Left ventricle myocardium inferior (tissue), 1 donor: ENCODE measurements around the gene CHRNA1. TPM values are rescaled to one million over a fixed set of nuclear protein-coding genes. Genes with fewer than 3 reads are reported as not detected.

Source experiments
- DNase-seq: peaks from one replicate; pipeline ENCODE4 v3.0.0-alpha.2; 2020
- H3K27ac ChIP-seq: fragments of 200-600 bp; replicated peaks from 2 replicates; pipeline ENCODE4 v1.8.0; 2021
- H3K27me3 ChIP-seq: fragments of 200-600 bp; 2 replicates; pipeline ENCODE4 v1.8.0; 2021; ENCODE audit warnings: low read depth
- H3K36me3 ChIP-seq: fragments of 200-600 bp; 2 replicates; pipeline ENCODE4 v1.8.0; 2021
- H3K4me1 ChIP-seq: fragments of 200-600 bp; 2 replicates; pipeline ENCODE4 v1.8.0; 2021
- H3K4me3 ChIP-seq: fragments of 200-600 bp; 2 replicates; pipeline ENCODE4 v1.8.0; 2021; ENCODE audit warnings: mild to moderate bottlenecking, moderate library complexity
- H3K9me3 ChIP-seq: fragments of 200-600 bp; replicated peaks from 2 replicates; pipeline ENCODE4 v1.8.0; 2021
- CTCF ChIP-seq: fragments of 200-600 bp; IDR thresholded peaks from 2 replicates; pipeline ENCODE4 v1.8.0; 2021; ENCODE audit warnings: antibody characterized with exemption, mild to moderate bottlenecking, borderline replicate concordance
- intact Hi-C: fragments of 100-400 bp; cut with micrococcal nuclease; formaldehyde crosslinking; loops from one replicate; pipeline ENCODE4 v1.11.0; 2022
- total RNA-seq: library from RNA; stranded (reverse); fragmentation: NEBNext Ultra II Directional; extraction: Animal tissue kit (Norgen Biotek cat#: 25700); gene quantifications from one replicate; pipeline ENCODE4 v1.2.1, GENCODE V29; 2021
- donor health status: DM: no; HTN: yes; CAD: no; lungs with severe emphysema.

CHRNA1 gene
- total RNA-seq, 1 donor from 2014 or later: 0.33 TPM

- no peak overlapping the region for H3K4me3 ChIP-seq
- no peak for TF ChIP-seq CTCF
- H3K27ac ChIP-seq: no peak overlapping the region
- H3K4me1 ChIP-seq: no peaks in the 10 kb centered on the region
- H3K36me3 ChIP-seq: no peaks in the 10 kb centered on the region
- no peaks in the 10 kb centered on the region for H3K27me3 ChIP-seq
- intact Hi-C loops: no loop called here
- DNase-seq: no peak
- no peaks in the 10 kb centered on the region for H3K9me3 ChIP-seq
These were observed 28.2 kb upstream of the CHRNA1 start for GRCh38 chr2:174792309-174793025.

GRCh38 chr2:174791746-174792280, 27.5 kb upstream of the CHRNA1 start:
- no peak for DNase-seq
- H3K36me3 ChIP-seq: no peaks in the 10 kb centered on the region
- no peaks in the 10 kb centered on the region for H3K4me1 ChIP-seq
- H3K27ac ChIP-seq: no peak overlapping the region
- intact Hi-C loops: no loop called here
- no peak for TF ChIP-seq CTCF
- H3K4me3 ChIP-seq: no peak overlapping the region
- no peaks in the 10 kb centered on the region for H3K9me3 ChIP-seq
- no peaks in the 10 kb centered on the region for H3K27me3 ChIP-seq

- Histone ChIP-seq H3K27ac (no peak overlapping the region), H3K27me3 (no peaks in the 10 kb centered on the region), H3K4me3 (no peak overlapping the region), H3K4me1 (no peaks in the 10 kb centered on the region), H3K36me3 (no peaks in the 10 kb centered on the region), H3K9me3 (no peaks in the 10 kb centered on the region)
- DNase-seq: no peak
- intact Hi-C loops: no loop called here
- TF ChIP-seq CTCF: no peak
These were observed 26.7 kb upstream of the CHRNA1 start for GRCh38 chr2:174791020-174791419.

GRCh38 chr2:174789001-174789400, 24.7 kb upstream of the CHRNA1 start:
- Histone ChIP-seq H3K36me3 (no peaks in the 10 kb centered on the region), H3K4me1 (no peaks in the 10 kb centered on the region), H3K4me3 (no peak overlapping the region), H3K27ac (no peak overlapping the region), H3K27me3 (no peaks in the 10 kb centered on the region), H3K9me3 (no peaks in the 10 kb centered on the region)
- DNase-seq: no peak
- TF ChIP-seq CTCF: no peak
- intact Hi-C loops: no loop called here

- intact Hi-C loops: no loop called here
- Histone ChIP-seq H3K27ac (no peak overlapping the region), H3K9me3 (no peaks in the 10 kb centered on the region), H3K27me3 (no peaks in the 10 kb centered on the region), H3K4me1 (no peaks in the 10 kb centered on the region), H3K36me3 (no peaks in the 10 kb centered on the region), H3K4me3 (no peak overlapping the region)
- DNase-seq: no peak
- no peak for TF ChIP-seq CTCF
These were observed 24.1 kb upstream of the CHRNA1 start for GRCh38 chr2:174788291-174788929.
